Activated naive CD4-positive, alpha-beta T cell treated with anti-CD3 and anti-CD28 coated beads, Interleukin-2, amount 50 U/mL, for 72 hours (primary cell): Measurements from ENCODE around the gene ABTB2. TPM values are rescaled to one million over a fixed set of nuclear protein-coding genes. Genes with fewer than 3 reads are reported as not detected.

Experiments used
- ATAC-seq, 2 donors: fragments of 150-1000 bp; cut with Tn5 transposase; 2 replicates each; pipeline ENCODE4 v1.10.0; 2021; ENCODE audit warnings: mild to moderate bottlenecking in 2 of 2, moderate library complexity in 2 of 2
- DNase-seq, 2 donors: peaks; one replicate each; pipeline ENCODE4 v3.0.0; 2021 to 2022; ENCODE audit warnings: low spot score in 2 of 2
- H3K27ac Mint-ChIP-seq, 2 donors: one replicate each; pipeline ENCODE4 v1.8.0; 2022; ENCODE audit warnings: mild to moderate bottlenecking in 2 of 2, mixed read lengths in 2 of 2
- H3K36me3 Mint-ChIP-seq, 2 donors: one replicate each; pipeline ENCODE4 v1.8.0; 2022; ENCODE audit warnings: mixed read lengths in 2 of 2
- H3K9me3 Mint-ChIP-seq, 2 donors: one replicate each; pipeline ENCODE4 v1.8.0; 2022; ENCODE audit warnings: mixed read lengths in 2 of 2
- total RNA-seq, 2 donors: library from RNA; stranded (reverse); gene quantifications; one replicate each; pipeline ENCODE4 v1.2.3, GENCODE V29; 2022

The ABTB2 gene
- total RNA-seq, 2 donors from 2014 or later: 0.16 to 0.27 TPM

DNA sequence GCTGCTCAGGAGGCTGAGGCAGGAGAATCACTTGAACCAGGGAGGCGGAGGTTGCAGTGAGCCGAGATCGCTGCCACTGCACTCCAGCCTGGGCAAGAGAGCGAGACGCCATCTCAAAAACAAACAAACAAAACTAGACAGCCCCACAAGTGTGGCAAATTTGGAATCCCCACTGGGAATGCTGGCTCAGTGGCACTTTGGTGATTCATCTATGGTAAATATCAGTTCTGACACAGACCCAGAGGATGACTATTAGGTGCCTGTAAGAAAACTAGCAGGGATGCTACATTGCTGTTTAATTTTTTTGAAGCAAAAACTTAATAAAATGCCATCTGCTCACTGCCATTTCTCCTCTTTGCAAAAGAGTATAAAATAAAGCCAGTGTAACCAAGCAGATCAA is 144.4 kb downstream of the ABTB2 start:
- DNase-seq: no peak
- no peak for ATAC-seq
- H3K36me3 Mint-ChIP-seq: no peaks in the 10 kb centered on the region

DNA sequence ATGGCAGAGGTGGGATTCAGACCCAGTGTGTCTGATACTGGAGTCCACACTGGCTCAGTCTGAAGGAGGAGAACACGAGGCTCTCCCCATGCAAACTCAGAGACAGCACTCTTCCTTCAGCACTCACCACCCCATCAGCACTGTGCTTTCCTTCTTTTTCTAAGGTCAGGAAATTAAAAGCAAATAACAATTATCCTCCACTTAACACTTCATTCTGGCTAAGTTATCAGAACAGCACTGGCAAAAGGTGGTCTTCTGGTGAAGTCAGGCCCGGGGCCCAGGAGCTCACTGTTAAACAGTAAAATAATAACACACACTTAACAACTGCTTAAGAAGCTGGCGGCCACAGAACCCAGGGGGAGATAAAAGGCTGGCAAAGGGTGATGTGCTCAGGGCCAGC is 145.2 kb downstream of the ABTB2 start:
- no peak overlapping the region for H3K27ac Mint-ChIP-seq

More for the DNA sequence above, 144.4 kb downstream of the ABTB2 start:
- Mint-ChIP-seq H3K9me3 (no peaks in the 10 kb centered on the region), H3K27ac (no peak overlapping the region)

DNA sequence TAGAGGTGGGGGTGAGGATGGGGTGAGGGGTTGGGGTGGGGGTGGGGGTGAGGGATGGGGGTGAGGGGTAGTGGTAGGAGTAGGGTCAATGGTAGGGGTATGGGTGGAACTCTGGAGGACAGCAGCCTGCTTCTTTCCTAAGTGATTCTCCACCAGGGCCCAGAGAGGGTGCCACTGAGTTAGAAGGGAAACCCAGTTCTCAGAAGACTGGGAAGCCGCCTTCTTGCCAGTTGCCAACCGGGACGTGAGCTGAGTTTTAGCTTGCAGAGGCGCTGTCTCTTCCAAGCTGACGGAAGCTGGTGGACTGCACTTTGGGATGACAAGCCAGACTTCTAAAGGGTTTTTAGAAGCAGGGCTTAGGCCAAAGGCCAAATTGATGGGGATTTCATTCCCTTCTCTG is 148.0 kb downstream of the ABTB2 start:
- no peaks in the 10 kb centered on the region for H3K9me3 Mint-ChIP-seq
- H3K27ac Mint-ChIP-seq: no peak overlapping the region
- DNase-seq (no peak), ATAC-seq (no peak)
- no peaks in the 10 kb centered on the region for H3K36me3 Mint-ChIP-seq

More for the DNA sequence above, 145.2 kb downstream of the ABTB2 start:
- Mint-ChIP-seq H3K9me3 (no peaks in the 10 kb centered on the region), H3K36me3 (no peaks in the 10 kb centered on the region)
- DNase-seq (no peak), ATAC-seq (no peak)

DNA sequence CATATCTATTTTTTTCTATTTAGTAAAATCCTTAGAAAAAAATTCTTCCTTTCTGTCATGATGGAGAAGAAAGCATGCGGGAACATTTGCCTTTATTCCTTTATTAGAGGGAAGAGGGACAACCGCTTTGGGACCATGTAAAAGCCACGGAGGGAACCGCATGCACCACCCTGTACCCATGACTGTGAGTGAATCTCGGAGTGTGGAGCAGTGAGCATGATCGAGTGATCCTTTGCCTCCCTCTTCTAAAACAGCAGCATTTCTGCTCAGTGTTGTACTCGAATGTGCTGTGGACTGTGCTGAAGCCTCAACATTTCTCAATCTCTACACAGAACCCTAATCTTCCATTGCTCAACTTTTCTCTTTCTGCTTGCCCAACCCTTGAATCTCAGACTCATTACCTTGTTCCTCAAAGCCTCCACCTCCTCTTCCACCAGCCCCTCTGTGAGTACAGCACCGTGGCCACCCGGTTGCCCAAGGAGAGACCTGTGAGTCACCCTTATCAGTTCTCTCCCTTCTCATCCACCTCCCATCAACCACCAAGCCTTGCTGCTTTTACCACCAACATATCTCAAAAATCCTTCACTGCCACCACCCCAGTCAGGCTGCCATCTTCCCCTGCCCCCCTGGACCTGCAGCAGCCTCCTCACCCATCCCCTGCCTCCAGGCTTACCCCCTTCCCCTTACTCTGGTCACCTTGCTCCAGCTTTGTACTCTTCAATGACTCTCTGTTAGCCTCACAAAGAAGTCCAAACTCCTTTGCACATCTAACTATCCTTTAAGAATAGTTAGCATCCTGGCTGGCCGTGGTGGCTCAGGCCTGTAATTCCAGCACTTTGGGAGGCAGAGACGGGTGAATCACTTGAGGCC is 149.3 kb downstream of the ABTB2 start:
- Mint-ChIP-seq H3K9me3 (no peaks in the 10 kb centered on the region), H3K27ac (no peak overlapping the region)
- no peak for DNase-seq

DNA sequence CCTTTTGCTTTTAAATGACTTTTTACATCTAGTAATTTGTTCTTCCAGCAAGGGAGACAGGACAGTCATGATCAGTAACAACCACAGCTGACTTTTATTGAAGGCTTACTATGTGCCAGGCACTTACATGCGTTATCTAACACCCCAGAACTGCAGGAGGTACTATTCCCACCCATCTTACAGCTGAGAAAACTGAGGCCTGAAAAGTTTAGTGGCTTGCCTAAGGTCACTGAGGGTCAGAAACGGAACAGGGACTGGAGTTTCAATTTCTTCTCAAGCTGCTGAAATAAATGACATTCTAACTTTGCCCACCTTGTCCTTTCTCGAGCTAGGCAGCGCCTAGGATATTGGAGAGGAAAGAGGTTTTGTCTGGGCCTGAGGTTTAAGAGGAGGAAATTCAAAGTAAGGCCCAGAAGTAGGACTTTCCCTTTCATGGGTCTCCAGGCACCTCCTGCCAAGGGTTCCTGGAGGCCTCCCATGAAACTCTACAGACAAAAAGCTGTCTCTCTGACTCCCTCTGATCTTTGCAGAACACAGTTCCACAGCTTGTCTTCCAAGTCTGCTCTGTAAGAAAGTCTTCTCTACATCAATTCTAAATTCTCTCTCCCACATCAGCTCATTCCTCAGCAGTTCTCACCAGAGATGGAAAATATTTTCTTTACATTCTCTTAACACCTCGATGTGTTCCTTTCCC is 150.2 kb downstream of the ABTB2 start:
- H3K9me3 Mint-ChIP-seq: no peaks in the 10 kb centered on the region
- no peak overlapping the region for H3K27ac Mint-ChIP-seq
- H3K36me3 Mint-ChIP-seq: no peaks in the 10 kb centered on the region
- ATAC-seq: no peak
- no peak for DNase-seq

More for the DNA sequence above, 149.3 kb downstream of the ABTB2 start:
- ATAC-seq: peak; percentile 55 to 69
- no peaks in the 10 kb centered on the region for H3K36me3 Mint-ChIP-seq

DNA sequence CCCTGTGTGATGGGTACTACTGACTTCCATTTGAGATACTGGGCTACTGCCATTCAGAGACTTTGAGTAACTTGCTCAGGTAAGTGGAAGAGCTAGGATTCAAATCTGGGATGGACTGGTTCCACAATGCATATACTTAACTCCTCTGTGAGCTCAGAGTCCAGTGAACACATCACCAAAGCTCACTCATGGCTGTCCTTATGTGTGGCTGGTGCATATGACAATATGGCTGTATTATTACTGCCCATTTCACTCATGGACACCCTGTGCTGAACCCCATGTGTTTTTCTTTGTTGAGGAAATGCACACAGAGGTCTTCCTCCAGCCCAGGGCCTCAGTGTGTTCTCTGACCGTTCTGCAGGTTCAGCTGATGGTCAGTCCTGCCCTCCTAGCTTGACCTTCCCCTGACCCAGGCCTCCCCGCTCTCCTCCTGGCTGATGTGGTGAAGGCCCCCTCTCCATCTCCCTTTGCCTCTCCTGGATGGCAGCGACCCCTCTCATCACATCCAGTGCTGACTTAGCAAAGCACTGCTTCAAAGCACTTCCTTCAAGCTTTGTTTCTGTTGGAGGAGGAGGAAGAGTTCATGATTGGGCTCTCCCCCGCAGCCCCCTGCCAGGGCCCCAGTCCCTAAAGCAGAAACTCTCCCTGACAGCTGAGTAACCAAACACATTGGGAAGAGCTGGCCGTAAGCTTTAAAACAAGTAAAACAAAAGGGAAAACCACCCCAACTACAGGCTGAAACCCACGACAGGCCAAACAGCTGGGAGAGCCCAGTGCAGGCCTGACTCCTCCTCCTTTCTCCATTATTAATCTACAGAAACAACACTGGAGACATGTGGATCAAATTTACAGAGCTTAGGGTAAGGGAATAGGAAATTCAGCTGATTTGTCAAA is 151.2 kb downstream of the ABTB2 start:
- no peaks in the 10 kb centered on the region for H3K36me3 Mint-ChIP-seq
- no peak overlapping the region for H3K27ac Mint-ChIP-seq
- DNase-seq (no peak), ATAC-seq (no peak)
- H3K9me3 Mint-ChIP-seq: no peaks in the 10 kb centered on the region

DNA sequence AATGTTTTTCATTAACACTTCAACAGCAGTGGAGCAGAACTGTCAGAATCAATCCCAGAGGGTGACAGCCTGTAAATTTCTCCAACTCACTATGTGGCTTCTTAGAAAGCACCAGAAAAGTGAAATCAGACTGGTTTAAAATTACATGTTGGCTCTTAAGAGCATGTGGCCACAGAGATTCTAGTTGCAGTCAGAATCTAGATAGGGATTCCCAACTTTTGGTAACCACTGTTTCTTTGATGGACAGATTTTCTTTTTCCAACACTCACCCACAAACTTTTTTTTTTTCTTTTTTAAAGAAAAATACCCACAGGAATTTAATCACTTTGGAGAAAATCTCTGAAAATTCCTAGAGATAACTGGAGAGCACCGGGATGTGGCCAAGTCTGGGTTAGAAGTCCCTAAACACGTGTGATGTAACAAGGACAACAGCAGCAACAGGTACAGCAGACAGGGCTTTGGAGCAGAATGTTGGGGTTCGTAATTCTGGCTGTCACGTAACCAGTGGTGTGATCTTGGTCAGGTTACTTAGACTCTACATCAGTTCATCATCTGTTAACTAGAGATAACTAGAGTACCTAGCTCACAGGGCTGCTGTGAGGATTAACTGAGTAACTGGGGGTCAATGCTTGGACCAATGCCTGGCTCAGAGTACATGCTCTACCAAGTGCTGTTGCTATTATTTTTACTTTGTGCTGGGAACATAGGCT is 152.3 kb downstream of the ABTB2 start:
- H3K9me3 Mint-ChIP-seq: no peaks in the 10 kb centered on the region
- H3K27ac Mint-ChIP-seq: no peak overlapping the region
- ATAC-seq (no peak), DNase-seq (no peak)
- H3K36me3 Mint-ChIP-seq: no peaks in the 10 kb centered on the region

DNA sequence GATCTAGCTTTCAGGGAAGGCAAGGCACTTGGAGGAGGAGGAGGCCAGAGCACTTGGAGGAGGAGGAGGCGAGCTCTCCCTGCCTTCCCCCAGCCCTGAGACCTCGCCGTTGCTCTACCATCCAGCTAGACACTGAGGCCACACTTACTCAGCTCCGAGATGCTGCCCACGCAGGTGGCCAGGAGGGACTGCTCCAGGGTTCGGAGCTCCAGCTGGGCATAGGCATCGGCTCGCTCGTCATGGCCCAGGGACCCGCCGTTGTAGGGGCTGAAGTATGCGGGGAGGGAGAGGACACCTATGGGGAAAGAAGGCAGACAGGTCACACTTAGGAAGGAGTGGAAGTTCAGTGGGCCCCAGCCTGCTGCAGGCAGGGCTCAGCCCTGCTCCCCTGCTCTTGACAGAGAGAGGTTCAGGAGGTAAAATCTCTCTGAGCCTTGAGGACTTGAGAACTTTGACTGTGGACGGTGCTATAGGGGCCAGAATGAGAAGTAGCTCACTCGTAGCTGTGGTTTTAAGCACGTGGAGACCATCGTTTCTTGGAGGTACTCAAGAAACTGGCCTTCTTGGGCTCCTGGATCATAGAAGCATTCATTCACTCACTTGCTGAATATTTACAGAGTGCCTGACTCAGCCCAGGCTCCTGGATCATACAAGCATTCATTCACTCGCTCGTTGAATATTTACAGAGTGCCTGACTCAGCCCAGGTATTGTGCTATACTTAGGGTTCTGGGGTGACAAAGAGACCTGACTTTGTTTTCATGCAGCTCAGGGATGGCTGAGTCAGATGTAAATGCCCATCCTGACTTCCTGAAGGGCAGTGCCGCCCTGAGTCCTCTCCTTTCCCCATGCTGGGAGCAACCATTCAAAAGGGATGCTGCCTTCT is 153.2 kb downstream of the ABTB2 start:
- no peaks in the 10 kb centered on the region for H3K36me3 Mint-ChIP-seq
- no peak for ATAC-seq

DNA sequence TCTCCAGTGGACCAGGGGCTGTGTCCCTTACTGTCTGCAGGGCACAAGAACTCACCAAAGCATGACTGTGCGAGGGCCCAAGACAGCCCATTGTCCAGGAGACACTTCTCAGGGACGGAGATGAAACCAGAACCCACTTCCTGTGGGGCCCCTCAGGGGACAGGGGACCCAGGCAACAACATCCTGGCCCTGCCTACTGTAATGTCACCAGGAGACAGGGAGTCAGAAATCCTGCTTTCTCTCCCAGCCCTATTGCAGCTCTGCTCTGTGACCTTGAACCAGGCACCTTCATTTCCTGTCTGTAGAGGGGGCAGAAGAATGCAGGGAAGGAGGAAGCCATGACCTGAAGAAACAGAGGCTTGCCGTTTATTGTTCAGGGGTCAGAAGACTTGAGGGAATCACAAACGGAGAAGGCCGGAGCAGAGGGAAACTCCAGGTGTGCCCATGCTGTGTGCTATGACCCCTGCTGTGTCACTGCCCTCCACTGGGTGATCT is 154.4 kb downstream of the ABTB2 start:
- ATAC-seq: no peak

More for the DNA sequence above, 153.2 kb downstream of the ABTB2 start:
- H3K27ac Mint-ChIP-seq: peak overlapping the region in 1 of 2 donors; percentile 65
- H3K9me3 Mint-ChIP-seq: no peaks in the 10 kb centered on the region
- no peak for DNase-seq

DNA sequence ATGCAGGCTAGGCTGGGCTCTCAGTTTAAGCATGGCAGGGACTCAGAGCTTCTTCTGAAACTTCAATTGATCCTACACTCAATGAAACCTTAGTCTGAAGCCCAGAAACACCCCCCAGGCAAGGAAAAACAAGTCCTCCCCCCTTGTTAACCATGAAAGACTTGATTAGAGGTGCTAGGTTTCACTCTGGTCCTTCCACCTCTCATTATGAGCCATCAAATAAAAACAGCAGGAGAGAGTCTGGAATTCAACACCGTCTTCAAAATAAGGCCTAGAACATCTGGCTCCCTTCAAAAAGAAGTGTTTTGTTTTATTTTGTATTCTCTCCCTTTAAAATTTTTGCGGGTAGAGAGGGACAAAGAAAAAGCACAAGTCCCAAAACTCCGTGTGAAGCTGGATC is 156.7 kb downstream of the ABTB2 start:
- Mint-ChIP-seq H3K36me3 (no peaks in the 10 kb centered on the region), H3K9me3 (no peaks in the 10 kb centered on the region), H3K27ac (no peak overlapping the region)
- no peak for DNase-seq
- no peak for ATAC-seq

More for the DNA sequence above, 154.4 kb downstream of the ABTB2 start:
- H3K27ac Mint-ChIP-seq: no peak overlapping the region
- no peaks in the 10 kb centered on the region for H3K36me3 Mint-ChIP-seq
- H3K9me3 Mint-ChIP-seq: no peaks in the 10 kb centered on the region
- DNase-seq: no peak

DNA sequence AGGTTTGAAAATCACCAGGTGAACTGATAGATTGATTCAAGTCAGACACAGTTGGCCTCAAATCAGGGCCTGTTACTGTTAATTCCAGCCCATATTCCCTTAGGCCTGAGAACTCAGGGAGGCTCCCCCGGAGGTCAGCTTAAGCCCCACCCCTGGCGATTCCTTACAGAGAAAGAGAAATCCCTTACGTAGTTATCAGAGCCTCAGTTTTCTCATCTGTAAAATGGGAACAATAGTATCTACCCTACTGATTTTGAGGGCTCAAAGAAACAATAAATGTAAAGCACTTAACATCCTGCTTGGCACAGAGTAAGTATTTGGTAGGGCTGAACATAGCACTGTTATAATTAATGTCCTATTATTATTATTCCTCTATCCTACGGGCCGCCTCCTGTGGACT is 158.3 kb downstream of the ABTB2 start:
- no peak overlapping the region for H3K27ac Mint-ChIP-seq
- DNase-seq (no peak), ATAC-seq (no peak)
- H3K36me3 Mint-ChIP-seq: no peaks in the 10 kb centered on the region
- no peaks in the 10 kb centered on the region for H3K9me3 Mint-ChIP-seq

DNA sequence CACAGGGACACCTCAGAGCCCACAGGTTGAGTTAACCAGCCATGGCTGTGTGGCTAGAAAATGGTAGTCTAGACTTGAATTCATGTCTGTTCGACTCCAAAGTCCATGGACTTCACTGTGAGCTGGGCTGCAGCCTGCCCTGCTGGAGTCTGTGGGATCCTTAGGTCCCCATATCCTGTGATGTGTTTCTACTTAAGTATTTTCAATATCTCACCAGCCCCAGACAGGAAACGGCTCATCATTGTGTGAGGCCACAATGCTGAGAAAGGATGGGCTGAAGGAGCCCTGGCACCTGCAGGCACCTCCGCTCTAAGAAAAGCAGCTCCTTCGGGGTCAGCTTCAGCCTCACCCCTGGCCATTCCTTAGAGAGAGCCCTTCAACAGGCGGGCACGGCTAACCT is 159.3 kb downstream of the ABTB2 start:
- peak in 1 of 2 donors; percentile 37 for ATAC-seq
- no peak overlapping the region for H3K27ac Mint-ChIP-seq
- no peaks in the 10 kb centered on the region for H3K36me3 Mint-ChIP-seq
- no peaks in the 10 kb centered on the region for H3K9me3 Mint-ChIP-seq
- no peak for DNase-seq

DNA sequence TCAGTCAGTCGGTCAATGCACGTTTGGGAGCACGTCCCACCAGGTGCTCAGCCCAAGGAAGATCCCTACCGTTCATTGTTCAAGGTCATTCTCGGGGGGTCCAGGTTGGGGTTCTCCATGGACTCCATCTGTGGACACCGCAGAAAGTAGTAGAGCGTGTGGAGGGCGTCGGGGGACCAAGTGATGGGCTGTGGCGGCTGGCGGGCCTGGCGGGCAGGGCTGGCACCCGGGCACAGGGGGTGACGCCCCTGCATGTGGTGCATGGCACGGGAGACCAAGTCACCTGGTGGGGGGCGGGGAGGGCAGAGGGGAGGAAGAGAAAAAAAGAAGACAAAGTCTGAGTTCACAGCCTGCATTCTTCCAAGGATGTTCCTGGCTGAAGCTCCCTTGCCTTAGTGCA is 160.6 kb downstream of the ABTB2 start:
- Mint-ChIP-seq H3K9me3 (no peaks in the 10 kb centered on the region), H3K27ac (no peak overlapping the region), H3K36me3 (no peaks in the 10 kb centered on the region)
- DNase-seq (no peak), ATAC-seq (no peak)

DNA sequence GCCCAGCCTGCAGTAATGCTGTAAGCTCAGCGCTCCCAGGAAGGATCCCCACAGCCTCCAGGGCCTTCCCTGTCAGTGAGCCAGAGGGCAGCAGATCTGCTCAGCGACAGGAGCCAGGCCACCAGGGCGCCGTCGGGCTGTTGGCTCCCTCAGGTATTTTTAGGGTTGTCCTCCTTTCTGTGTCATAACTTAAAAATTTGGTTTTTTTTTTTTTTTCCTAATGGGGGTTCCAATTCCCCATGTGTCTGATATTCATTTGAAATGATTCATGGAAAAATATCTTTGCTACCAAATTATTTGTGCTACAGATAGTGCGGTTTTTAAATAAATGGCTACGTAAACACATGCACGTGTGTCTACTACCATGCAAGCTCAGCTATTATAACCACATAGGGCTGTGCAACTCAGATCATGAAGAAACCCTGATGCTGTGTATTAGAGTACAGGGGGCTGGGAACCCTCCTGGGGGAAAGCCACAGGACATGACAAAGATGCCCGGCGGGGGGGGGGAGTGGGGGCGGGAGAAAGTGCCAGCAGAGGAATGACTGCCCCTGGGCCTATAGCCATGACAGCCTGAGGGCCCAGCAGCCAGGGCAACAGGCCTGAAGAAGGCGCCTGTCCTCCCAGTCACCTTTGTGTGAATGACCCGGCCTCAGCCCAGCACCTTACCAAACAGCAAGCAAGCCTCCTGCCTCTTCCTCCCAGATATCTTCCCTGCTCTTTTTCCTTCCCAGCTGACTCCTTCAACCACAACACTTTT is 163.1 kb downstream of the ABTB2 start:
- no peak for ATAC-seq
- Mint-ChIP-seq H3K36me3 (no peaks in the 10 kb centered on the region), H3K9me3 (no peaks in the 10 kb centered on the region), H3K27ac (no peak overlapping the region)
- DNase-seq: no peak
